Mesothelial cell of epicardium (in vitro differentiated cells): ENCODE results near the gene IQGAP3. TPM values are rescaled to one million over a fixed set of nuclear protein-coding genes. Genes with fewer than 3 reads are reported as not detected.

Experiments used
- DNase-seq, 2 experiments: peaks; one replicate each; pipeline ENCODE4 v3.0.0; 2021; ENCODE audit warnings: low spot score in 2 of 2; ENCODE audit not compliant: unreplicated experiment in 2 of 2
- H3K27ac Mint-ChIP-seq: 2 replicates; pipeline ENCODE4 v1.8.0; 2021; ENCODE audit warnings: mixed read lengths
- H3K27me3 Mint-ChIP-seq: 2 replicates; pipeline ENCODE4 v1.8.0; 2021; ENCODE audit warnings: low read depth, mixed read lengths
- H3K36me3 Mint-ChIP-seq: 2 replicates; pipeline ENCODE4 v1.8.0; 2021; ENCODE audit warnings: mixed read lengths
- H3K4me1 Mint-ChIP-seq: 2 replicates; pipeline ENCODE4 v1.8.0; 2021; ENCODE audit warnings: mixed read lengths
- H3K4me3 Mint-ChIP-seq: 2 replicates; pipeline ENCODE4 v1.8.0; 2021; ENCODE audit warnings: mild to moderate bottlenecking, moderate library complexity, mixed read lengths
- H3K9me3 Mint-ChIP-seq: 2 replicates; pipeline ENCODE4 v1.8.0; 2021; ENCODE audit warnings: mixed read lengths
- total RNA-seq: library from RNA; stranded (reverse); gene quantifications from 3 replicates; pipeline ENCODE4 v1.2.1, GENCODE V29; 2021
- TF ChIP-seq, protein P1 (sequence below): fragments of 200-600 bp; sonication (generic); IDR thresholded peaks from one replicate; pipeline ENCODE4 v1.5.0; 2021; ENCODE audit warnings: antibody characterized with exemption; ENCODE audit not compliant: unreplicated experiment

IQGAP3 gene
- total RNA-seq, 1 donor from 2014 or later: 17.6 TPM

DNA sequence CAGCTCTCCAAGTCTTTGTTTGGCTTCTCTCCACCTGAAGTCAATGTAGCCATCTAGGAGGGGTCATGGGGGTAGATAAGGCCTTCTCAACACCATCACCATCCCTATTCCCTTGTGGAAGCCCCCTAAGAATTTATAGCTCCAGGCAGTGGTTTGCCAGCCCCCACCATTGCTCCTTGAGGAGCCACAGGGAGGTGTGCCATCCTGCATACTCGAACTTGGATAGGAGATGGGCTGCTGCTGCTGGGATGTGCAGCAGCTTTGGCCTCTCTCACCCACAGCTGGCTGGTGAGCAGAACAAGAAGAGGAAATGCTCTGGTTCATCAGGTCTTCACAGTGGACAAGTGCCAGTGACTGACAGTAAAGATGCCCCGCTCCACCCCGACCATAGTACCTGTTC is 24.1 kb upstream of the IQGAP3 start:
- H3K4me3 Mint-ChIP-seq: no peak overlapping the region
- no peak overlapping the region for H3K27ac Mint-ChIP-seq
- H3K27me3 Mint-ChIP-seq: no peaks in the 10 kb centered on the region
- no peak for DNase-seq
- H3K36me3 Mint-ChIP-seq: peaks cover 19% of the 10 kb centered on the region
- peaks cover 27% of the 10 kb centered on the region for H3K4me1 Mint-ChIP-seq
- TF ChIP-seq, protein P1, sequence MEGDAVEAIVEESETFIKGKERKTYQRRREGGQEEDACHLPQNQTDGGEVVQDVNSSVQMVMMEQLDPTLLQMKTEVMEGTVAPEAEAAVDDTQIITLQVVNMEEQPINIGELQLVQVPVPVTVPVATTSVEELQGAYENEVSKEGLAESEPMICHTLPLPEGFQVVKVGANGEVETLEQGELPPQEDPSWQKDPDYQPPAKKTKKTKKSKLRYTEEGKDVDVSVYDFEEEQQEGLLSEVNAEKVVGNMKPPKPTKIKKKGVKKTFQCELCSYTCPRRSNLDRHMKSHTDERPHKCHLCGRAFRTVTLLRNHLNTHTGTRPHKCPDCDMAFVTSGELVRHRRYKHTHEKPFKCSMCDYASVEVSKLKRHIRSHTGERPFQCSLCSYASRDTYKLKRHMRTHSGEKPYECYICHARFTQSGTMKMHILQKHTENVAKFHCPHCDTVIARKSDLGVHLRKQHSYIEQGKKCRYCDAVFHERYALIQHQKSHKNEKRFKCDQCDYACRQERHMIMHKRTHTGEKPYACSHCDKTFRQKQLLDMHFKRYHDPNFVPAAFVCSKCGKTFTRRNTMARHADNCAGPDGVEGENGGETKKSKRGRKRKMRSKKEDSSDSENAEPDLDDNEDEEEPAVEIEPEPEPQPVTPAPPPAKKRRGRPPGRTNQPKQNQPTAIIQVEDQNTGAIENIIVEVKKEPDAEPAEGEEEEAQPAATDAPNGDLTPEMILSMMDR: no peak
- H3K9me3 Mint-ChIP-seq: no peaks in the 10 kb centered on the region

GRCh38 chr1:156595016-156595415 is 22.7 kb upstream of the IQGAP3 start:
- peaks cover 19% of the 10 kb centered on the region for H3K36me3 Mint-ChIP-seq
- H3K27me3 Mint-ChIP-seq: no peaks in the 10 kb centered on the region
- H3K4me3 Mint-ChIP-seq: no peak overlapping the region
- H3K27ac Mint-ChIP-seq: peak overlapping the region; percentile 35
- peaks cover 24% of the 10 kb centered on the region for H3K4me1 Mint-ChIP-seq
- DNase-seq: no peak
- no peaks in the 10 kb centered on the region for H3K9me3 Mint-ChIP-seq
- TF ChIP-seq, protein P1: no peak

DNA sequence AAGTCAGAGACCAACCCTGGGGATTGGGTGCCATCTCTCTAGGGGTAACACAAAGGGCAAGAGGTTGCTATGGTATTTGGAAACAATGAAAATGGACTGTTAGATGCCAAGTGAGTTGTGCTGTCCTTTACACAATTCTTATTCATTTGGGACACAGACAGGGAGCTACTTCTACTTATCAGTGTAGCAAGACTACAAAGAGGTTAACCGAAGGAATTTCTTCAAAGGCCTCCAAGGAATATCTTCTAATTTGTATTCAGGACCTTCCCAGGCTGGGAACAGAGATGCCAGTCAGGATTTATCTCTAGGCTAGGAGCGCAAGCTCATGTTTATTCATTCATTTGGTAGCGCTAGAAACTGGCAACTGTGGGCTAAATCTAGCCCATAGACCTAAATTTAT is 21.8 kb upstream of the IQGAP3 start:
- Mint-ChIP-seq H3K27ac (peak overlapping the region; percentile 53), H3K9me3 (no peaks in the 10 kb centered on the region), H3K36me3 (peaks cover 19% of the 10 kb centered on the region), H3K4me1 (peaks cover 24% of the 10 kb centered on the region), H3K27me3 (no peaks in the 10 kb centered on the region), H3K4me3 (no peak overlapping the region)
- DNase-seq: no peak
- TF ChIP-seq, protein P1: no peak

- TF ChIP-seq, protein P1: no peak
- H3K36me3 Mint-ChIP-seq: peaks cover 19% of the 10 kb centered on the region
- H3K27me3 Mint-ChIP-seq: no peaks in the 10 kb centered on the region
- H3K4me1 Mint-ChIP-seq: peaks cover 24% of the 10 kb centered on the region
- no peak overlapping the region for H3K4me3 Mint-ChIP-seq
- H3K27ac Mint-ChIP-seq: no peak overlapping the region
- DNase-seq: no peak
- no peaks in the 10 kb centered on the region for H3K9me3 Mint-ChIP-seq
These were observed 21.3 kb upstream of the IQGAP3 start for GRCh38 chr1:156593661-156593989.

- TF ChIP-seq, protein P1: no peak
- DNase-seq: no peak
- H3K9me3 Mint-ChIP-seq: no peaks in the 10 kb centered on the region
- no peaks in the 10 kb centered on the region for H3K27me3 Mint-ChIP-seq
- peaks cover 24% of the 10 kb centered on the region for H3K4me1 Mint-ChIP-seq
- H3K27ac Mint-ChIP-seq: peak overlapping the region; percentile 77
- peak overlapping the region; percentile 86 for H3K4me3 Mint-ChIP-seq
- H3K36me3 Mint-ChIP-seq: peaks cover 15% of the 10 kb centered on the region
These were observed 20.7 kb upstream of the IQGAP3 start for GRCh38 chr1:156592910-156593660.
